HFF-Myc (cell line): ENCODE results near the gene MYBPHL.

Experiments used
- DNase-seq: peaks from one replicate; pipeline ENCODE4 v3.0.0-alpha.2; 2011; ENCODE audit warnings: low read depth; ENCODE audit errors: extremely low read depth
- H3K4me3 ChIP-seq: replicated peaks from 2 replicates; pipeline ENCODE4 v1.5.1; 2011; ENCODE audit warnings: low read depth, mild to moderate bottlenecking, control low read depth, low read length
- TF ChIP-seq, protein P1 (sequence below): IDR thresholded peaks from 2 replicates; pipeline ENCODE4 v1.5.1; 2012; ENCODE audit warnings: mild to moderate bottlenecking, low read depth, low read length, control low read depth; ENCODE audit errors: missing control alignments

Gene MYBPHL

DNA sequence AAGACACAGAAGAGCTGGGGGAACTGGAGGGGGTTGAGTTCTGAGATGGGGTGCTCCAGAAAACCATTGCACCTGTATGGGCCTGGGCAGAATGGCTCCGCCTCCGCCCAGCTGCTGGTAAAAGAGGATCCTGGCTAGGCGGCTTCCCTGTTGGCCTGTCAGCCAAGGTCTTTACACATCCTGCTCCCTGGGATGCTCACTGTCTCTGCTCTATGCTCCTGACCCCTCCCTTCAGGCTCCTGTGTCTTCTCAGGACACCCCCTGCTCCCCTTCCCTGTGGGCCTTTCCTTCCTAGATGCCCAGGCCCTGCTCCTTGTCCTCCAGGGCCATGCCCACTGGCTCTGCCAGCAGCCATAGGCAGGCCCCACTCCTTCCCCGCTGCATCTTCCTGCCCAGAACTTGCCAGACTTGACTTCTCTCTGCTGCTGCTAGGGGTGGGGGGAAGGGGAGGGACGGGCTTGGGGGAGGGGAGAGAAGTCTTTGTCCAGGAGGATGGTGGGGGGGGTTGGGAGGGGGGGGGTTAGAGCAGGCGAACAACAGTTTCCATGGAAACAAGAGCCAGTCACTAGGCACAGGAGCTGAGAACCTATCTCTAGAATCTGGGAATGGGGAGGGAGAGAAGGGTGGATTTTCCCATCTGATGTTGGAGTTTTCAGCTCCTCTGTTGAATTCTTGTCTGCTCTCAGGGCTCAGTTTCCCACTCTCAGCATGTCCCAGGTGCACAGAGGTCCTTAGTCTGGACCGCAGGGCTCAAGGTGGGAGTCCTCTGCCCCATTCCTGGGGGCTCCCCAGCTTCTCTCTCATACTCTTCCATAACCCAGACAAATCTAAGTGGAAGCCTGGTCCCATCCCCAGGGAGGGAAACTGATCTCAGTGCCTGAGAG is 46.9 kb downstream of the MYBPHL start:
- no peak for DNase-seq
- TF ChIP-seq, protein P1, sequence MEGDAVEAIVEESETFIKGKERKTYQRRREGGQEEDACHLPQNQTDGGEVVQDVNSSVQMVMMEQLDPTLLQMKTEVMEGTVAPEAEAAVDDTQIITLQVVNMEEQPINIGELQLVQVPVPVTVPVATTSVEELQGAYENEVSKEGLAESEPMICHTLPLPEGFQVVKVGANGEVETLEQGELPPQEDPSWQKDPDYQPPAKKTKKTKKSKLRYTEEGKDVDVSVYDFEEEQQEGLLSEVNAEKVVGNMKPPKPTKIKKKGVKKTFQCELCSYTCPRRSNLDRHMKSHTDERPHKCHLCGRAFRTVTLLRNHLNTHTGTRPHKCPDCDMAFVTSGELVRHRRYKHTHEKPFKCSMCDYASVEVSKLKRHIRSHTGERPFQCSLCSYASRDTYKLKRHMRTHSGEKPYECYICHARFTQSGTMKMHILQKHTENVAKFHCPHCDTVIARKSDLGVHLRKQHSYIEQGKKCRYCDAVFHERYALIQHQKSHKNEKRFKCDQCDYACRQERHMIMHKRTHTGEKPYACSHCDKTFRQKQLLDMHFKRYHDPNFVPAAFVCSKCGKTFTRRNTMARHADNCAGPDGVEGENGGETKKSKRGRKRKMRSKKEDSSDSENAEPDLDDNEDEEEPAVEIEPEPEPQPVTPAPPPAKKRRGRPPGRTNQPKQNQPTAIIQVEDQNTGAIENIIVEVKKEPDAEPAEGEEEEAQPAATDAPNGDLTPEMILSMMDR = no peak
- H3K4me3 ChIP-seq = no peak overlapping the region

DNA sequence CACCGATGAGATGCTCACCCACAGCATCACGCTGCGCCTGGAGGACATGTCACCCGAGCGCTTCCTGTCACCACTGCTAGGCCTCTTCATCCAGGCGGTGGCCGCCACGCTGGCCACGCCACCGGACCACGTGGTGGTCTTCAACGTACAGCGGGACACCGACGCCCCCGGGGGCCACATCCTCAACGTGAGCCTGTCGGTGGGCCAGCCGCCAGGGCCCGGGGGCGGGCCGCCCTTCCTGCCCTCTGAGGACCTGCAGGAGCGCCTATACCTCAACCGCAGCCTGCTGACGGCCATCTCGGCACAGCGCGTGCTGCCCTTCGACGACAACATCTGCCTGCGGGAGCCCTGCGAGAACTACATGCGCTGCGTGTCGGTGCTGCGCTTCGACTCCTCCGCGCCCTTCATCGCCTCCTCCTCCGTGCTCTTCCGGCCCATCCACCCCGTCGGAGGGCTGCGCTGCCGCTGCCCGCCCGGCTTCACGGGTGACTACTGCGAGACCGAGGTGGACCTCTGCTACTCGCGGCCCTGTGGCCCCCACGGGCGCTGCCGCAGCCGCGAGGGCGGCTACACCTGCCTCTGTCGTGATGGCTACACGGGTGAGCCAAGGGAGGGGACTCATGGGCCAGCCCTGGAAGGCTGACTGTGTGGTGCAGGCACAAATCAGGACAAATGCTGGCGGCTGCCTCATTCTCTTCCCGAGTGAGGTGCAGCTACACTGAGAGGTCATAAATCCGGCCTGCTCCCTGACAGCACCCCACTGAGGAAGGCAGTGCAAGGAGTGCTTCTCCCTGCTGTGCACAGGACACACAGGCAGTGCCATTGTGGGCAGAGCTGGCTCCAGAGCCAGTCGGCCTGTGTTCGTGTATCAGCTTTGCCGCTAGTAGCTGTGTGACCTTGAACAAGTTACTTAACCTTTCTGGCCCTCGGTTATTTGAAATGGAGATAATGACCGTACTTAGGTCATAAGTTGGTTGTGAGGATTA is 48.0 kb downstream of the MYBPHL start:
- no peak overlapping the region for H3K4me3 ChIP-seq
- DNase-seq = no peak
- TF ChIP-seq, protein P1 = no peak

DNA sequence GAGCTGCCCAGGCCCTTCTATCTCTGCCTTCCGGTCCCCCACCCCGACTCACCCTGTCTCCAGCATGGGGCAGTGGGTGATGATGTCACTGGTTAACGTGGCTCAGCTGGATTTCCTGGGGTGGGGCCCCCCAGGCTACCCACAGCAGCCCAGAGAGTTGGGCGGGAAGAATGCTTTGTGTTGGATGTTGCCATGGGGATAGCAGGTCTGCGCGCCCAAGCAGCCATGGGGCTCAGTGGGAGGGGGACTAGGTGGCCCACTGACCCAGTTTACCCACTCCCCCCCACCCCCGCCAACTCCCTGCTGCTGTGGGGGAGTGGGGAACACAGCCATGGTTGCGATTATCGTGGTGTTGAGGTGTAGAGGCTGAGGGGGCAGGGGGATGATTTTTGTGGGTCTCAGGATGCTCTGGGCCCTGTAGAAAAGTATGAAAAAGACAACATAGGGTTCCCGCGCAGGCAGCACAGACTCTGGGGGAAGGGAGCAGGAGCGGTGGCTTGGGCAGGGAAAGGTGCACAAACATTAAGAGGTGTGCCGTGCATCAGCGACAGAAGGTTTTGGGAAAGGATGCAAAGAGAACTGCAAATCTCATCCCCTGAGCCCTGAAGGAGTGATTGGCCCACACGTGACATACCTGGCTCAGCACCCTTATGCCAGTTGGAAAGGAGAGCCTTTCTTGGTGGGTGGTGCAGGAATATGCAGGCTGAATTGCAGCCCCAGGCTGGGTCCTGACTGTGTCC is 49.0 kb downstream of the MYBPHL start:
- TF ChIP-seq, protein P1 = no peak
- no peak overlapping the region for H3K4me3 ChIP-seq
- no peak for DNase-seq

DNA sequence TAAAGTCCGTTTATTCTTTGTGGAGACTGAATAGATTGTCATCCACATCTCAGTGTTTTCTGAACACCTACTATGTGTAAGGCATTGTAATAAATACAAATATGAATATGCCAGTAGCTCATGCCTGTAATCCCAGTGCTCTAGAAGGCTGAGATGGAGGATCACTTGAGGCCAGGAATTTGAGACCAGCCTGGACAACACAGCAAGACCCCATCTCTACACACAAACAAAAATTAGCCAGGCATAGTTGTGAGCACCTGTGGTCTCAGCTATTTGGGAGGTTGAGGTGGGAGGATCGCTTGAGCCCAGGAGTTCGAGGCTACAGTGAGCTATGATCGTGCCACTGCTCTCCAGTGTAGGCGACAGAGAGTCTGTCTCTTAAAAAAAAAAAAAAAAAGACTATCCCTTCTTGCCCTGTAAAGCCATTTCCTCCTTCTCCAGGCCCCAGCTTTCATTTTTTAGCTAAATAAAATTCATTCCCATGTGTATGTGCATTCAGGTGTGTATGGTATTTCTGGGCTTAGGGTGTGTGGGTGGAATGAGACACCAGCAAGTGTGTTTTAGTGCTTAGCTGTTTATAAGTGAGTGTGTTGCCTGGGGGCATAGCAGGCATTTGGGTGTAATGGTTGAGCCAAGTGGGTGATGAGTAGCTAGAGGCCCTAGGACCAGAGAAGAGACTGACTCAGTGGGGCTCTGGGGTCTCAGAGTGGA is 49.7 kb downstream of the MYBPHL start:
- DNase-seq = no peak
- no peak overlapping the region for H3K4me3 ChIP-seq
- TF ChIP-seq, protein P1 = no peak

DNA sequence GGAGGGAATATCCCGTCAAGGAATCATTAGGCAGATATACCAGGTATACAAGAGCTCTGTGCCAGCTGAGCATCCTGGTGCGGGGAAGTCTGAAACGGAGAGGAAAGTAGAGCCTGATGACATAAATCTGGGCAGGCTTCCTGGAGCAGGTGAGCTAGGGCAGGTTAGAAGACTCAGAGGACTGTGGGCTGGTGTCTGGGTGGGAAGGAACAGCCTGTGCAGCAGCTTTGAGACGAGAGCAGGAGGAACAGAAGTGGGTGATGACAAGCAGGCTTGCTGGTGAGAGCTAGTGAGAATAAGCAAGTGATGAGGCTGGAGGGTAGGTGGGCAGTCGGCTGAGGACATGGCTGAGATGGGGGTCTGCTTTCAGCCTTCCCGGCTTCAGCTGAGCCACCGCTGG is 50.7 kb downstream of the MYBPHL start:
- no peak overlapping the region for H3K4me3 ChIP-seq
- TF ChIP-seq, protein P1 = no peak
- DNase-seq = no peak

DNA sequence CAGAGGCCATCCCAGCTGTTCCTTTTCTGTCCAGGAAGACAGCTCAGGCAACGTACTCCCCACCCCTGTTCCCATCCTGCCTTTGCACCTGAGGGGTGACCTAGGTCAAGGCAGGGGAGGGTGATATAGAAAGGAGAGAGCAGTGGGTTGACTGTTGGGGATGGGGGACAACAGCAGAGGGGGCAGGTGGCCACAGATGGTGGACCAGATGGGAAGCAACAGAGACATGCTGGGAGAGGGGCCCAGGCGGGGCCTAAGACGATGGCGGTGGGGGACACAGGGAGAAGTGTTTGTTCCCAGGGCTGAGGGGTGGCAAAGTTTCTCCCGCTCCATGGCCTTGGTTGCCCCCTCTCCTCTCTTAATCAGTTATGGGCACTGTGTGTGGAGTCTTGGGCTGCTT is 51.1 kb downstream of the MYBPHL start:
- H3K4me3 ChIP-seq = no peak overlapping the region
- TF ChIP-seq, protein P1 = no peak
- DNase-seq = no peak
